ENCODE measurements around the gene SPRY4. TPM values are rescaled to one million over a fixed set of nuclear protein-coding genes. Genes with fewer than 3 reads are reported as not detected.

Gene SPRY4
- total and polyA plus RNA-seq, 2 of the 4 experiments (the other 2 are of a cell fraction): 8.4 to 21.0 TPM

DNA sequence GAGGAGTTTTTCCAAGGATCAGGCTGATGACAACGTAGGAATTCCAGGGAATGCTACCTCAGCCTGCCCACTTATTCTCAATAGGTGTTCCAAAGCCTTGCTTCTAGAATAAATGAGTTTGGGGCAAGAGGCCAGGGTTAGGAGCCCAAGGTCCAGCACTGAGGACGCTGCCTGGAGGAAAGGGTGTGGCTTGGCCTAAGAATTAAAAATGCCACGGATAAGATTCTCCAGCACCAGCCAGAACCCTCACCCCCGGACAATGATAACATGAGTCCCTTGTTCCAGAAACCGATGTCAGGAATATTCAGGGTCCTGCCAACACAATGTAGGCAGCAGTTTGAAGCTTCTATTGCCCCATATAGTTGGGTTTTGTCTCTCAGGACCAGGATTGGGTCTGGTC, 7.6 kb downstream of the SPRY4 start:
- H3K4ac ChIP-seq (ENCODE audit: low read depth, low read length): 0 out of 2 replicates have a peak overlapping the region, but pooled peaks have one; percentile 11
- H3K4me2 ChIP-seq (ENCODE audit: low read depth, low read length): peak overlapping the region; percentile 18; the same call in 1 of the 2 replicates
- no TSS peak for BruUV-seq (replicated peaks)
- H3K9ac ChIP-seq (ENCODE audit: low read depth, low read length): no peak overlapping the region; the same call in 1 of the 2 replicates
- in situ Hi-C loops (cut with MboI; ENCODE audit: low sequenced_read_pairs) (no loop called here), dilution Hi-C loops (cut with HindIII; ENCODE audit: low sequenced_read_pairs, unreplicated experiment) (no loop called here), intact Hi-C loops (cut with micrococcal nuclease) (no loop called here)
- no peak overlapping the region for H3K18ac ChIP-seq (ENCODE audit: low read depth, low read length)
- no peak overlapping the region for H2BK5ac ChIP-seq (ENCODE audit: low read depth, low read length, poor library complexity, severe bottlenecking)
- TF ChIP-seq RAD21 (IDR thresholded peaks at IDR 0.05; ENCODE audit: low read length): no peak
- TF ChIP-seq, protein P1, sequence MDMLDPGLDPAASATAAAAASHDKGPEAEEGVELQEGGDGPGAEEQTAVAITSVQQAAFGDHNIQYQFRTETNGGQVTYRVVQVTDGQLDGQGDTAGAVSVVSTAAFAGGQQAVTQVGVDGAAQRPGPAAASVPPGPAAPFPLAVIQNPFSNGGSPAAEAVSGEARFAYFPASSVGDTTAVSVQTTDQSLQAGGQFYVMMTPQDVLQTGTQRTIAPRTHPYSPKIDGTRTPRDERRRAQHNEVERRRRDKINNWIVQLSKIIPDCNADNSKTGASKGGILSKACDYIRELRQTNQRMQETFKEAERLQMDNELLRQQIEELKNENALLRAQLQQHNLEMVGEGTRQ (IDR thresholded peaks at IDR 0.05; ENCODE audit: low read depth, low read length): no peak
- no peak for TF ChIP-seq CHD1 (IDR thresholded peaks at IDR 0.05; ENCODE audit: low read depth, low read length)
- no peak for TF ChIP-seq CEBPB (IDR thresholded peaks at IDR 0.05; ENCODE audit: low read depth, low read length)
- TF ChIP-seq NFE2L2 (IDR thresholded peaks at IDR 0.05; ENCODE audit: low read depth, low read length): no peak
- TF ChIP-seq MAFK (IDR thresholded peaks at IDR 0.05; ENCODE audit: low read depth, low read length): no peak
- TF ChIP-seq FOS (IDR thresholded peaks at IDR 0.05; ENCODE audit: low read depth, low read length): no peak
- TF ChIP-seq, protein P2, sequence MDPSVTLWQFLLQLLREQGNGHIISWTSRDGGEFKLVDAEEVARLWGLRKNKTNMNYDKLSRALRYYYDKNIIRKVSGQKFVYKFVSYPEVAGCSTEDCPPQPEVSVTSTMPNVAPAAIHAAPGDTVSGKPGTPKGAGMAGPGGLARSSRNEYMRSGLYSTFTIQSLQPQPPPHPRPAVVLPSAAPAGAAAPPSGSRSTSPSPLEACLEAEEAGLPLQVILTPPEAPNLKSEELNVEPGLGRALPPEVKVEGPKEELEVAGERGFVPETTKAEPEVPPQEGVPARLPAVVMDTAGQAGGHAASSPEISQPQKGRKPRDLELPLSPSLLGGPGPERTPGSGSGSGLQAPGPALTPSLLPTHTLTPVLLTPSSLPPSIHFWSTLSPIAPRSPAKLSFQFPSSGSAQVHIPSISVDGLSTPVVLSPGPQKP (IDR thresholded peaks at IDR 0.05; ENCODE audit: borderline replicate concordance, low read depth, low read length): no peak
- H3K14ac ChIP-seq (replicated peaks; ENCODE audit: low read depth, low read length): 0 out of 2 replicates have a peak overlapping the region, but pooled peaks have one; percentile 17
- 0 out of 4 replicates have a peak overlapping the region, but pooled peaks of 1 of the 2 experiments have one; percentile 26 for H4K8ac ChIP-seq (ENCODE audit: low read depth in 2 of 2, low read length in 2 of 2)
- no peak overlapping the region for H4K5ac ChIP-seq (ENCODE audit: low read depth, low read length)
- H3K4me1 ChIP-seq (ENCODE audit: control insufficient read depth, insufficient read depth, low read length): peaks cover 40% of the 10 kb centered on the region
- WGBS, 2 experiments (ENCODE audit: extremely low coverage in 2 of 2, insufficient read length in 1 of 2): no CpG with 5 or more reads among the region's 5 CpGs
- no peak overlapping the region for H2BK15ac ChIP-seq (ENCODE audit: low read depth, low read length)
- no peak overlapping the region for H2AFZ ChIP-seq (replicated peaks; ENCODE audit: low read length, poor library complexity)
- no peaks in the 10 kb centered on the region for H3K9me3 ChIP-seq (ENCODE audit: control insufficient read depth, insufficient read depth, low read length)
- H2BK20ac ChIP-seq (ENCODE audit: low read depth, low read length): no peak overlapping the region
- no peak overlapping the region; the same call in 1 of the 2 replicates for H2BK120ac ChIP-seq (ENCODE audit: low read depth, low read length)
- peaks cover 2 to 34% of the 10 kb centered on the region in 2 experiments; a peak in 2 of 4 replicates for H3K79me1 ChIP-seq (ENCODE audit: low read depth in 1 of 2, low read length in 2 of 2)
- H4K91ac ChIP-seq (ENCODE audit: insufficient read depth, low read depth, low read length): no peak overlapping the region
- ChIA-PET POLR2A (ENCODE audit: unreplicated experiment) (interaction anchor here (0.7 kb wide), 1 partner anchor 1261 kb away, joined by 5 read pairs; no protein-coding TSS in a partner anchor), CTCF (interaction anchor here (0.6 kb wide), 1 partner anchor 233 kb away, joined by 3 read pairs; no protein-coding TSS in a partner anchor)
- peaks cover 27% of the 10 kb centered on the region for H3K36me3 ChIP-seq (ENCODE audit: control insufficient read depth, insufficient read depth, low read length)
- peaks cover 14% of the 10 kb centered on the region for H3K9me1 ChIP-seq (ENCODE audit: insufficient read depth, low read length)
- H3K23ac ChIP-seq (ENCODE audit: low read depth, low read length): peak overlapping the region; percentile 11; the same call in 1 of the 2 replicates
- no peak overlapping the region for H3K56ac ChIP-seq (ENCODE audit: extremely low read depth, insufficient read depth, low read length)
- DNase-seq (no peak), ATAC-seq (ENCODE audit: low read depth) (no peak)
- peak overlapping the region; percentile 31; the same call in 1 of the 2 replicates for H3K27ac ChIP-seq (ENCODE audit: insufficient read depth, low read length)
- no peak overlapping the region for H2AK9ac ChIP-seq (replicated peaks; ENCODE audit: low read depth, low read length, poor library complexity)
- peaks cover 100% of the 10 kb centered on the region for H4K20me1 ChIP-seq (ENCODE audit: insufficient read depth, low read length)
- no peak overlapping the region for H2AK5ac ChIP-seq (ENCODE audit: low read depth, low read length)
- H3K27me3 ChIP-seq (ENCODE audit: control insufficient read depth, insufficient read depth, low read length): no peaks in the 10 kb centered on the region
- no peak overlapping the region for H3K4me3 ChIP-seq (ENCODE audit: insufficient read depth, low read depth, low read length)

Measured in IMR-90 (cell line).